Liver (tissue), 9 donors: Measurements from ENCODE around the gene NCAPG2. TPM values are rescaled to one million over a fixed set of nuclear protein-coding genes. Genes with fewer than 3 reads are reported as not detected.
A peak's percentile ranks its signal among the peaks of the same experiment; 100 is the strongest.

ENCODE experiments used
- DNase-seq: peaks from one replicate; pipeline ENCODE4 v3.0.0-alpha.2; 2017; ENCODE audit warnings: low spot score
- H3K27ac ChIP-seq, 2 donors: one replicate each; pipeline ENCODE4 v1.7.0; 2013; ENCODE audit warnings: inconsistent platforms in 2 of 2, low read length in 2 of 2, control low read depth in 1 of 2, low read depth in 1 of 2, mild to moderate bottlenecking in 1 of 2
- H3K27me3 ChIP-seq, 4 donors: one replicate each; pipeline versions ENCODE4 v1.6.1 to v1.7.0; 2013; ENCODE audit warnings: low read length in 3 of 4, inconsistent platforms in 1 of 4, mild to moderate bottlenecking in 1 of 4, moderate library complexity in 1 of 4; ENCODE audit not compliant: control insufficient read depth in 4 of 4, insufficient read depth in 4 of 4
- H3K36me3 ChIP-seq, 4 donors: one replicate each; pipeline versions ENCODE4 v1.6.1 to v1.7.0; 2013; ENCODE audit warnings: low read length in 3 of 4, mild to moderate bottlenecking in 3 of 4, low read depth in 1 of 4, moderate library complexity in 1 of 4; ENCODE audit not compliant: control insufficient read depth in 4 of 4, insufficient read depth in 3 of 4
- H3K4me1 ChIP-seq, 4 donors: one replicate each; pipeline versions ENCODE4 v1.6.1 to v1.7.0; 2013; ENCODE audit warnings: low read length in 3 of 4, mild to moderate bottlenecking in 3 of 4, moderate library complexity in 1 of 4; ENCODE audit not compliant: control insufficient read depth in 4 of 4, insufficient read depth in 4 of 4
- H3K4me3 ChIP-seq, 3 donors: one replicate each; pipeline versions ENCODE4 v1.6.1 to v1.7.0; 2013; ENCODE audit warnings: low read length in 3 of 3, control low read depth in 1 of 3, low read depth in 1 of 3, mild to moderate bottlenecking in 1 of 3
- H3K9ac ChIP-seq, 2 donors: one replicate each; pipeline ENCODE4 v1.7.0; 2013; ENCODE audit warnings: low read length in 2 of 2, mild to moderate bottlenecking in 2 of 2, moderate library complexity in 2 of 2, control low read depth in 1 of 2, low read depth in 1 of 2
- H3K9me3 ChIP-seq, 4 donors: one replicate each; pipeline versions ENCODE4 v1.6.1 to v1.7.0; 2013; ENCODE audit warnings: low read length in 3 of 4; ENCODE audit not compliant: control insufficient read depth in 4 of 4
- CTCF ChIP-seq: fragments of 150-350 bp; IDR thresholded peaks from 2 replicates; pipeline ENCODE4 v1.5.1; 2017; ENCODE audit warnings: improper control_type of control experiment, low read depth, low read length; ENCODE audit not compliant: missing input control
- EGR1 ChIP-seq, 2 donors: IDR thresholded peaks; 2 replicates each; pipeline ENCODE4 v1.6.1; 2016 to 2018; ENCODE audit warnings: antibody characterized with exemption in 2 of 2, low read depth in 2 of 2
- FOXA1 ChIP-seq: IDR thresholded peaks from 2 replicates; pipeline ENCODE4 v1.6.1; 2016; ENCODE audit warnings: antibody characterized with exemption
- FOXA2 ChIP-seq: IDR thresholded peaks from 2 replicates; pipeline ENCODE4 v1.6.1; 2016; ENCODE audit warnings: antibody characterized with exemption
- GABPA ChIP-seq, 2 donors: IDR thresholded peaks in 1 of 2; conservative IDR thresholded peaks in 1 of 2; 2 replicates each; pipeline ENCODE4 v1.6.1; 2016; ENCODE audit warnings: antibody characterized with exemption in 2 of 2, mild to moderate bottlenecking in 1 of 2, moderate library complexity in 1 of 2
- HNF4A ChIP-seq, 2 donors: conservative IDR thresholded peaks; 2 replicates each; pipeline ENCODE4 v1.6.1; 2016; ENCODE audit warnings: antibody characterized with exemption in 2 of 2, mild to moderate bottlenecking in 2 of 2
- HNF4G ChIP-seq: IDR thresholded peaks from 2 replicates; pipeline ENCODE4 v1.6.1; 2016; ENCODE audit warnings: antibody characterized with exemption
- JUND ChIP-seq, 2 donors: IDR thresholded peaks; 2 replicates each; pipeline ENCODE4 v1.6.1; 2016; ENCODE audit warnings: antibody characterized with exemption in 2 of 2
- NR2F2 ChIP-seq: IDR thresholded peaks from 2 replicates; pipeline ENCODE4 v1.6.1; 2016; ENCODE audit warnings: antibody characterized with exemption
- RAD21 ChIP-seq, 2 donors: IDR thresholded peaks; 2 replicates each; pipeline ENCODE4 v1.6.1; 2016; ENCODE audit warnings: antibody characterized with exemption in 2 of 2, mild to moderate bottlenecking in 2 of 2
- RXRA ChIP-seq, 2 donors: IDR thresholded peaks; 2 replicates each; pipeline ENCODE4 v1.6.1; 2017 to 2018; ENCODE audit warnings: antibody characterized with exemption in 2 of 2, mild to moderate bottlenecking in 1 of 2
- SP1 ChIP-seq: IDR thresholded peaks from 2 replicates; pipeline ENCODE4 v1.6.1; 2018; ENCODE audit warnings: antibody characterized with exemption, mild to moderate bottlenecking
- TAF1 ChIP-seq: conservative IDR thresholded peaks from 2 replicates; pipeline ENCODE4 v1.6.1; 2016; ENCODE audit warnings: antibody characterized with exemption, mild to moderate bottlenecking
- YY1 ChIP-seq: IDR thresholded peaks from 2 replicates; pipeline ENCODE4 v1.6.1; 2016; ENCODE audit warnings: antibody characterized with exemption, mild to moderate bottlenecking
- whole genome bisulfite sequencing: extraction: QIAGEN DNeasy Blood & Tissue Kit; methylation state at CpG from one replicate; pipeline ENCODE4 v1.1.7; 2013; 5-methylcytosine and 5-hydroxymethylcytosine counted together
- polyA plus RNA-seq, 2 donors: library from polyadenylated mRNA; stranded (reverse) in 1 of 2; unstranded in 1 of 2; fragments of 200-250 nt in 1 of 2; fragments of >200 nt in 1 of 2; fragmentation: Nextera tagmentation in 1 of 2; extraction: Ambion mirVana in 1 of 2; gene quantifications; one replicate each; pipeline versions ENCODE4 v1.2.1 to v1.2.3, GENCODE V29; 2013 to 2015
- total RNA-seq, 2 donors: library from RNA; depleted of rRNA; stranded (reverse); fragments of >200 nt; gene quantifications; one replicate each; pipeline ENCODE4 v1.2.3, GENCODE V29; 2014
- TF ChIP-seq, protein P1 (sequence below): IDR thresholded peaks from 2 replicates; pipeline ENCODE4 v1.6.1; 2016; ENCODE audit warnings: antibody characterized with exemption
- TF ChIP-seq, protein P2 (sequence below): IDR thresholded peaks from 2 replicates; pipeline ENCODE4 v1.6.1; 2016; ENCODE audit warnings: antibody characterized with exemption, mild to moderate bottlenecking
- TF ChIP-seq, protein P3 (sequence below): IDR thresholded peaks from 2 replicates; pipeline ENCODE4 v1.6.1; 2016; ENCODE audit warnings: antibody characterized with exemption
- donor health status: healthy.
- donor health status: healthy.
- donor health status: healthy.
- donor health status: healthy.
- donor health status: healthy.

The NCAPG2 gene
- total and polyA plus RNA-seq, 4 donors, result 0.89 to 37.4 (median 3.7) TPM

- Histone ChIP-seq H3K9me3 (peaks cover 3 to 9% (median 6%) of the 10 kb centered on the region in 4 donors), H3K4me3 (peak overlapping the region in 1 of 3 donors; percentile 42), H3K9ac (no peak overlapping the region), H3K4me1 (peaks cover 1 to 14% (median 7%) of the 10 kb centered on the region in 4 donors), H3K36me3 (no peaks in the 10 kb centered on the region), H3K27me3 (no peaks in the 10 kb centered on the region), H3K27ac (no peak overlapping the region)
- WGBS, result 74% methylated on average over 4 of the region's 4 CpGs
- TF ChIP-seq FOXA2 (no peak), FOXA1 (no peak), JUND (IDR thresholded peaks at IDR 0.05) (no peak), NR2F2 (no peak), GABPA (IDR thresholded peaks at IDR 0.05 in 1 of 2, conservative IDR thresholded peaks at IDR 0.05 in 1 of 2) (no peak), EGR1 (IDR thresholded peaks at IDR 0.05; ENCODE audit: low read depth in 2 of 2) (no peak), HNF4G (no peak), TAF1 (no peak), HNF4A (conservative IDR thresholded peaks at IDR 0.05) (no peak), RXRA (IDR thresholded peaks at IDR 0.05) (no peak), CTCF (no peak)
- TF ChIP-seq, protein P1, sequence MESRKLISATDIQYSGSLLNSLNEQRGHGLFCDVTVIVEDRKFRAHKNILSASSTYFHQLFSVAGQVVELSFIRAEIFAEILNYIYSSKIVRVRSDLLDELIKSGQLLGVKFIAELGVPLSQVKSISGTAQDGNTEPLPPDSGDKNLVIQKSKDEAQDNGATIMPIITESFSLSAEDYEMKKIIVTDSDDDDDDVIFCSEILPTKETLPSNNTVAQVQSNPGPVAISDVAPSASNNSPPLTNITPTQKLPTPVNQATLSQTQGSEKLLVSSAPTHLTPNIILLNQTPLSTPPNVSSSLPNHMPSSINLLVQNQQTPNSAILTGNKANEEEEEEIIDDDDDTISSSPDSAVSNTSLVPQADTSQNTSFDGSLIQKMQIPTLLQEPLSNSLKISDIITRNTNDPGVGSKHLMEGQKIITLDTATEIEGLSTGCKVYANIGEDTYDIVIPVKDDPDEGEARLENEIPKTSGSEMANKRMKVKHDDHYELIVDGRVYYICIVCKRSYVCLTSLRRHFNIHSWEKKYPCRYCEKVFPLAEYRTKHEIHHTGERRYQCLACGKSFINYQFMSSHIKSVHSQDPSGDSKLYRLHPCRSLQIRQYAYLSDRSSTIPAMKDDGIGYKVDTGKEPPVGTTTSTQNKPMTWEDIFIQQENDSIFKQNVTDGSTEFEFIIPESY, result no peak
- no peak for DNase-seq
These were observed 3.0 kb upstream of the NCAPG2 start for GRCh38 chr7:158707610-158708009.

DNA sequence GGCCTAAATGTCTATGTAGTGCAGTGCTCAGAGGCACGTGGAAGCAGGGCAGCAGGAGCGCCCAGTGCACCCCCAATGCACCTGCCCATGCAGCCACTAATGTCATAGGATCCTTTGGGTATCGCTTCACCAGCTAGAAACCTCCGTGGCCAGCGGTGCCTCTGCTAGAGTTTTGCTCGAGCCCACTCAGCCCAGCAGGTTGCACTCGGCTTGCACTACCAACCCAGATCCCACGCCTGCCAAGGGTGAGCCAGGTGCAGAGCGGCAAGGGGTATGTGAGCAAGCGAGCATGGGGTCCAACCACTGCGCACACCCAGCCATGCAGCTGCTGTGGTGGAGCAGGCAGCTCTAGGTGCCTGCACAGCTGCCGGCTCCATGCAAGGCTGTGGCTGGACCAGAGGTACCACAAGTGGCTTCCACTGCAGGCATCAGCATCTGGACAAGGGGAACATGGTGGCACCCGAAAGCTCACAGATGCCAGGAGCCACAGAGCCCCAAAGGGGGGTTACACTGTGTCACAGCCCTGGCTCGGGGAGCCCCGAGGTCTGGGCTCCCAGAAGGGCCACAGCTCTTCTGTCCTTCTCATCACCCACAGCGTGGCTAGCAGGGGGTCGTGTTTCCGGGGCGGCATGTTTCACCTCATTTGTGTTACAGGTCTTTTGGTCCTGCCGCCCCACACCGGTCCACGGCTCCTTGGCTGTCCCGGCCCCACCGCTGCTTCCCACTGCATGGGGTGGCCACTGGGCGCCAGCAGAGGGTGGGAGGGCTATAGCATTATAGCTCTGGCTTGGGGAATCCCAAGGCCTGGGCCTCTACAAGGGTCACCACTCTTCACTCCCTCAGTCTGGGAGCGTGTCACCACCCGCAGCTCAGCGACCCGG lies 2.3 kb upstream of the NCAPG2 start:
- H3K9ac ChIP-seq, result no peak overlapping the region
- peaks cover 3 to 9% (median 6%) of the 10 kb centered on the region in 4 donors for H3K9me3 ChIP-seq
- H3K27ac ChIP-seq, result no peak overlapping the region
- no peaks in the 10 kb centered on the region for H3K36me3 ChIP-seq
- peak overlapping the region in 1 of 3 donors; percentile 42 for H3K4me3 ChIP-seq
- TF ChIP-seq SP1 (no peak), HNF4A (conservative IDR thresholded peaks at IDR 0.05) (no peak), RXRA (IDR thresholded peaks at IDR 0.05) (no peak), RAD21 (IDR thresholded peaks at IDR 0.05) (no peak), YY1 (no peak), HNF4G (no peak), NR2F2 (no peak), JUND (IDR thresholded peaks at IDR 0.05) (no peak), TAF1 (no peak), GABPA (IDR thresholded peaks at IDR 0.05 in 1 of 2, conservative IDR thresholded peaks at IDR 0.05 in 1 of 2) (no peak)
- TF ChIP-seq, protein P2, sequence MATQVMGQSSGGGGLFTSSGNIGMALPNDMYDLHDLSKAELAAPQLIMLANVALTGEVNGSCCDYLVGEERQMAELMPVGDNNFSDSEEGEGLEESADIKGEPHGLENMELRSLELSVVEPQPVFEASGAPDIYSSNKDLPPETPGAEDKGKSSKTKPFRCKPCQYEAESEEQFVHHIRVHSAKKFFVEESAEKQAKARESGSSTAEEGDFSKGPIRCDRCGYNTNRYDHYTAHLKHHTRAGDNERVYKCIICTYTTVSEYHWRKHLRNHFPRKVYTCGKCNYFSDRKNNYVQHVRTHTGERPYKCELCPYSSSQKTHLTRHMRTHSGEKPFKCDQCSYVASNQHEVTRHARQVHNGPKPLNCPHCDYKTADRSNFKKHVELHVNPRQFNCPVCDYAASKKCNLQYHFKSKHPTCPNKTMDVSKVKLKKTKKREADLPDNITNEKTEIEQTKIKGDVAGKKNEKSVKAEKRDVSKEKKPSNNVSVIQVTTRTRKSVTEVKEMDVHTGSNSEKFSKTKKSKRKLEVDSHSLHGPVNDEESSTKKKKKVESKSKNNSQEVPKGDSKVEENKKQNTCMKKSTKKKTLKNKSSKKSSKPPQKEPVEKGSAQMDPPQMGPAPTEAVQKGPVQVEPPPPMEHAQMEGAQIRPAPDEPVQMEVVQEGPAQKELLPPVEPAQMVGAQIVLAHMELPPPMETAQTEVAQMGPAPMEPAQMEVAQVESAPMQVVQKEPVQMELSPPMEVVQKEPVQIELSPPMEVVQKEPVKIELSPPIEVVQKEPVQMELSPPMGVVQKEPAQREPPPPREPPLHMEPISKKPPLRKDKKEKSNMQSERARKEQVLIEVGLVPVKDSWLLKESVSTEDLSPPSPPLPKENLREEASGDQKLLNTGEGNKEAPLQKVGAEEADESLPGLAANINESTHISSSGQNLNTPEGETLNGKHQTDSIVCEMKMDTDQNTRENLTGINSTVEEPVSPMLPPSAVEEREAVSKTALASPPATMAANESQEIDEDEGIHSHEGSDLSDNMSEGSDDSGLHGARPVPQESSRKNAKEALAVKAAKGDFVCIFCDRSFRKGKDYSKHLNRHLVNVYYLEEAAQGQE, result no peak
- TF ChIP-seq, protein P1, result no peak
- TF ChIP-seq, protein P3, sequence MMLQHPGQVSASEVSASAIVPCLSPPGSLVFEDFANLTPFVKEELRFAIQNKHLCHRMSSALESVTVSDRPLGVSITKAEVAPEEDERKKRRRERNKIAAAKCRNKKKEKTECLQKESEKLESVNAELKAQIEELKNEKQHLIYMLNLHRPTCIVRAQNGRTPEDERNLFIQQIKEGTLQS, result no peak
- 97% methylated on average over 29 of the region's 29 CpGs for WGBS
- no peaks in the 10 kb centered on the region for H3K27me3 ChIP-seq
- DNase-seq, result no peak
- peaks cover 1 to 14% (median 7%) of the 10 kb centered on the region in 4 donors for H3K4me1 ChIP-seq
